Colonic mucosa (tissue), 4 donors: ENCODE results near the gene SLC26A8. TPM values are rescaled to one million over a fixed set of nuclear protein-coding genes. Genes with fewer than 3 reads are reported as not detected.
A peak's percentile ranks its signal among the peaks of the same experiment; 100 is the strongest.

ENCODE experiments used
- DNase-seq: peaks from one replicate; pipeline ENCODE4 v3.0.0-alpha.2; 2020
- H3K27ac ChIP-seq: fragments of 200-600 bp; one replicate; pipeline ENCODE4 v1.8.0; 2021
- H3K27me3 ChIP-seq: fragments of 200-600 bp; one replicate; pipeline ENCODE4 v1.8.0; 2021
- H3K36me3 ChIP-seq: fragments of 200-600 bp; one replicate; pipeline ENCODE4 v1.8.0; 2021
- H3K4me1 ChIP-seq: fragments of 200-600 bp; one replicate; pipeline ENCODE4 v1.8.0; 2021; ENCODE audit warnings: mild to moderate bottlenecking
- H3K4me3 ChIP-seq: fragments of 200-600 bp; one replicate; pipeline ENCODE4 v1.8.0; 2021
- H3K9ac ChIP-seq, 2 donors: one replicate each; pipeline ENCODE4 v1.7.0; 2013; ENCODE audit warnings: control low read depth in 2 of 2, low read depth in 2 of 2, low read length in 2 of 2
- H3K9me3 ChIP-seq: fragments of 200-600 bp; one replicate; pipeline ENCODE4 v1.8.0; 2021
- intact Hi-C: fragments of 100-400 bp; cut with DNase I; formaldehyde crosslinking; loops from one replicate; pipeline ENCODE4 v1.14.1; 2022
- total RNA-seq, 2 donors: library from RNA; stranded (reverse); fragmentation: NEBNext Ultra II Directional in 1 of 2; extraction: Animal tissue kit (Norgen Biotek cat#: 25700) in 1 of 2; gene quantifications; one replicate each; pipeline ENCODE4 v1.2.1, GENCODE V29; 2021
- TF ChIP-seq, protein P1 (sequence below): fragments of 200-600 bp; IDR thresholded peaks from one replicate; pipeline ENCODE4 v1.8.0; 2022; ENCODE audit warnings: antibody characterized with exemption, mild to moderate bottlenecking
- donor health status: healthy.
- donor health status: DM: no; HTN: no; CAD: no.
- donor health status: DM: no; HTN: no; CAD: no.

The SLC26A8 gene
- total RNA-seq, 2 donors from 2014 or later = 0.27 TPM; not detected in 1

DNA sequence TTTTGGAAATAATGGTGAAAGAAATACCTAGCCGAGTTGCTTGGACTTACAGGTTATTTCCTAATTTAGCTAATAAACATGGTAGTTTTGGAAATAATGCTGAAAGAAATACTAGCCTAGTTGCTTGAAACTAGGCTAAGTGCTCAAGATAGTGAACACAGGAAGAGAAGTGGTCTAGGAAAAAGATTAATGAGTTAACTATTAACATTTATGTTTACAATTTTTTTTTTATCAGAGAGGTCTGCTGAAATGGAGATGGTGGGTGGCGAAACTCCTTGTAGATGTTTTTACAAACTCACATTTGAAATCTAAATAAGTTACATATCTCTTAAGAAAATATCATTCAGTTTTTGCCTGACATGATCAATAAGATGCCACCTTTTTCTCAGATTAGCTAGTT, 42.4 kb upstream of the SLC26A8 start:
- Histone ChIP-seq H3K4me1 (no peaks in the 10 kb centered on the region), H3K9me3 (no peaks in the 10 kb centered on the region), H3K9ac (no peak overlapping the region), H3K36me3 (no peaks in the 10 kb centered on the region), H3K27ac (no peak overlapping the region), H3K4me3 (no peak overlapping the region), H3K27me3 (no peaks in the 10 kb centered on the region)
- intact Hi-C loops = no loop called here
- no peak for DNase-seq
- TF ChIP-seq, protein P1, sequence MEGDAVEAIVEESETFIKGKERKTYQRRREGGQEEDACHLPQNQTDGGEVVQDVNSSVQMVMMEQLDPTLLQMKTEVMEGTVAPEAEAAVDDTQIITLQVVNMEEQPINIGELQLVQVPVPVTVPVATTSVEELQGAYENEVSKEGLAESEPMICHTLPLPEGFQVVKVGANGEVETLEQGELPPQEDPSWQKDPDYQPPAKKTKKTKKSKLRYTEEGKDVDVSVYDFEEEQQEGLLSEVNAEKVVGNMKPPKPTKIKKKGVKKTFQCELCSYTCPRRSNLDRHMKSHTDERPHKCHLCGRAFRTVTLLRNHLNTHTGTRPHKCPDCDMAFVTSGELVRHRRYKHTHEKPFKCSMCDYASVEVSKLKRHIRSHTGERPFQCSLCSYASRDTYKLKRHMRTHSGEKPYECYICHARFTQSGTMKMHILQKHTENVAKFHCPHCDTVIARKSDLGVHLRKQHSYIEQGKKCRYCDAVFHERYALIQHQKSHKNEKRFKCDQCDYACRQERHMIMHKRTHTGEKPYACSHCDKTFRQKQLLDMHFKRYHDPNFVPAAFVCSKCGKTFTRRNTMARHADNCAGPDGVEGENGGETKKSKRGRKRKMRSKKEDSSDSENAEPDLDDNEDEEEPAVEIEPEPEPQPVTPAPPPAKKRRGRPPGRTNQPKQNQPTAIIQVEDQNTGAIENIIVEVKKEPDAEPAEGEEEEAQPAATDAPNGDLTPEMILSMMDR = no peak

DNA sequence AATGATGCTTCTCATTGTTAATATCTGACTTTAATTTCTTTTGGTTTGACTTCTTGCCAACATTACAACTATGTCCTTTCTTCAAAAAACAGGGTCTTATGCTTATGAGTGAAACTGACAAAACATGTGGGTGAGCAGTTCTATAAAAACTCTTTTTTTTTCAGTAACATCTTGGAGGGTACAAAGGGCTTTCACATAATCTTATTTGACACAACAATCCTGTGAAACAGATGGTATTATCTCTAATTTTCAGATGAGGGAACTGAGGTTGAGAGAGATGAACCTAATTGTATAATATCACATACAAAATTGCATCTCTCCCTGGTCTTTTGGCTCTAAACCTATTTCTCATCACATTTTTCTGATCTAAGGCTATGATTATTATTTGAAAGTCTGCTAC, 41.5 kb upstream of the SLC26A8 start:
- Histone ChIP-seq H3K27me3 (no peaks in the 10 kb centered on the region), H3K36me3 (no peaks in the 10 kb centered on the region), H3K4me3 (no peak overlapping the region), H3K27ac (no peak overlapping the region), H3K4me1 (no peaks in the 10 kb centered on the region), H3K9me3 (no peaks in the 10 kb centered on the region), H3K9ac (no peak overlapping the region)
- DNase-seq = no peak
- intact Hi-C loops = no loop called here
- TF ChIP-seq, protein P1 = no peak

DNA sequence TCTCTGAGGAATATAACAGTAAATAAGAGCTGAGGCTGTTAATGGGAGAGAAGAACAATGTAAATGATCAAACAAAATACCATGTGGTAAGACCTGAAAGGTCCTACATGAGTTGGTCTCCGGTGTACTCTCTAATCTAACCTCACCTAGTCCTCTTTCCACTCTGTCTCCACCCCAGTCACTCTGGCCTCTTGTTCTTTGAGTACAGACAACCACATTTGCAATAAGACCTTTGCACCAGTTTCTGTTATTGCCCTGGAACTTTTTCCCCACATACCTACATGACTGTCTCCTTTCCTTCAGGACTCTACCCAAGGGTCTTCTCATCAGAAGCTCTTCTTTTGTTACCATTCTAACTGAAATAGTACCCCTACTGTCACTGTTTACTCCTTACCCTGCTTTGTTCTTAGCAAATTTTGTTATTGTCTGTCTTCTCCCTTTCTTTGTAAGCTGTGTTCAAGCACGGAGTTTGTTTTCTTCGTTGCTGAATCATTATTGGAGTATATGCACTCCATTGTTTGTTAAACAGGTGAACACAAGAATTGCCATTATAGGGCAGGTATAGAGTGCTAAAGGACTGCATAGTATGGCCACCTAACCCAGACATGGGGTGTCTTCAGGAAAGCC, 40.4 kb upstream of the SLC26A8 start:
- intact Hi-C loops = no loop called here
- Histone ChIP-seq H3K9me3 (no peaks in the 10 kb centered on the region), H3K36me3 (no peaks in the 10 kb centered on the region), H3K27ac (peak overlapping the region; percentile 26), H3K4me1 (no peaks in the 10 kb centered on the region), H3K9ac (peak overlapping the region in 1 of 2 donors; percentile 8), H3K27me3 (no peaks in the 10 kb centered on the region), H3K4me3 (no peak overlapping the region)
- TF ChIP-seq, protein P1 = no peak
- DNase-seq = peak; percentile 45

DNA sequence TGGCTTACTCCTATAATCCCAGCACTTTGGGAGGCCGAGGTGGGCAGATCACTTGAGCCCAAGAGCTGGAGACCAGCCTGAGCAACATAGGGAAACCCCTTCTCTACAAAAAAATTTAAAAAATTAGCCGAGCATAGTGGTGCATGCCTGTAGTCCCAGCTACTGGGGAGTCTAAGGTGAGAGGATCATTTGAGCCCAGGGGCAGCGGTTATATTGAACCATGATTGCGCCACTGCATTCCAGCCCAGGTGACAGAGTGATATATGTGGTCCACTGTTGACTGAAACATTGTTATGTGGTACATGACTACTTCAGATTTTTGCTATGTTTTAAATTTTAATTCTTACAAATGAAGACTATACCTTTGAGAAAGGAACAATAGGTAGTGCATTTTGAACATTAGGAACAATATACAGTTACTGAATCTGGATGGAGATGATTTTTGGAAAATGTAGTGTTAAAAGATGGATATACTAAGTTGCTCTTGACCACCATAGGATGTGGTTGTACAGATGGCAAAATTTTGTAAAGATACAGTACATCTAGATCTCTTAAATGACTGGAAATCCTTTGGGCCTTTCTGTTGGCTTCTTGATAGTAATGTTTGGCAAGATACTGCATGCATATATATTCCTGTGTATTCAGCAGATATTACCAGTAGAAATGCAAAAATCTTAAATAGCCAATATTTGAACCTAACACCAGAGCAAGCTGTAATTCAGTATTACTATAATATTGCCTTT, 39.0 kb upstream of the SLC26A8 start:
- TF ChIP-seq, protein P1 = no peak
- Histone ChIP-seq H3K27ac (no peak overlapping the region), H3K27me3 (no peaks in the 10 kb centered on the region), H3K9me3 (no peaks in the 10 kb centered on the region), H3K9ac (no peak overlapping the region), H3K4me3 (no peak overlapping the region), H3K4me1 (no peaks in the 10 kb centered on the region), H3K36me3 (no peaks in the 10 kb centered on the region)
- intact Hi-C loops = no loop called here
- DNase-seq = no peak

DNA sequence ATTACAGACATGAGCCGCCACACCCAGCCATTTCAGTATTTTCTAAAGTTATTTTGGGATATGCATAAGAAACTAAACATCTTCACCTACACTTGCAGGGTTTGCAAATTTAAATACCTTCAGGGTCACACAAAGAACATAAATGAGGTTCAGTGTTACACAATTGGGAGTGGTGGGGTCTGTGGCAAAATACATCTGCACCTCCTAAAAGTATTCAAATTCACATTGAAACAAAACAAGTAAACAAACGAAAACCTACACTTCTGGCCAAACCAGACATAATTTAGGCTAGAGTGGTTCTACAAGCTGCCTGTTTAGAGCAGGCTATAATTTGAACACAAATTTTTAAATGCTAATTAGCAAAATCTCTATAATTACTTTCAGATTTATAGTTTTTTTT, 37.8 kb upstream of the SLC26A8 start:
- H3K4me3 ChIP-seq = no peak overlapping the region
- no peaks in the 10 kb centered on the region for H3K4me1 ChIP-seq
- no peaks in the 10 kb centered on the region for H3K27me3 ChIP-seq
- H3K9me3 ChIP-seq = no peaks in the 10 kb centered on the region
- no peak overlapping the region for H3K9ac ChIP-seq
- TF ChIP-seq, protein P1 = no peak
- no peaks in the 10 kb centered on the region for H3K36me3 ChIP-seq
- H3K27ac ChIP-seq = no peak overlapping the region
- intact Hi-C loops = no loop called here
- no peak for DNase-seq
